K562 (cell line): ENCODE results near the gene OBSCN. TPM values are rescaled to one million over a fixed set of nuclear protein-coding genes. Genes with fewer than 3 reads are reported as not detected.

Source experiments
- BMI1 ChIP-seq: fragments of 150-350 bp; IDR thresholded peaks from 2 replicates; pipeline ENCODE4 v1.6.1; 2014; ENCODE audit warnings: low read length
- CXXC5 ChIP-seq: fragments of 250-450 bp; sonication (Bioruptor Pico); IDR thresholded peaks from 2 replicates; pipeline ENCODE4 v1.8.0; 2022; ENCODE audit warnings: inconsistent platforms, mild to moderate bottlenecking, moderate library complexity
- DPF2 ChIP-seq: fragments of 450-650 bp; IDR thresholded peaks from 2 replicates; pipeline ENCODE4 v1.6.1; 2016
- ESRRA ChIP-seq: fragments of 450-650 bp; IDR thresholded peaks from 2 replicates; pipeline ENCODE4 v1.6.1; 2014; ENCODE audit warnings: low read depth, mild to moderate bottlenecking, moderate library complexity, borderline replicate concordance
- ETS1 ChIP-seq: conservative IDR thresholded peaks from 2 replicates; pipeline ENCODE4 v1.6.1; 2011; ENCODE audit warnings: low read depth, mild to moderate bottlenecking, low read length; ENCODE audit not compliant: control insufficient read depth
- FOXJ3 ChIP-seq: sonication (generic); formaldehyde crosslinking; IDR thresholded peaks from 2 replicates; pipeline ENCODE4 v1.4.0; 2020; ENCODE audit warnings: mild to moderate bottlenecking, missing genetic modification reagents
- PATZ1 ChIP-seq: fragments of 250-450 bp; sonication (Bioruptor Pico); IDR thresholded peaks from 2 replicates; pipeline ENCODE4 v1.5.0; 2020; ENCODE audit warnings: mild to moderate bottlenecking, borderline replicate concordance
- POLR2A ChIP-seq: fragments of 450-650 bp; conservative IDR thresholded peaks from 2 replicates; pipeline ENCODE4 v1.6.1; 2016
- POLR2B ChIP-seq: fragments of 450-650 bp; IDR thresholded peaks from 2 replicates; pipeline ENCODE4 v1.6.1; 2018; ENCODE audit warnings: low read depth; ENCODE audit not compliant: partially characterized antibody
- POLR2G ChIP-seq: fragments of 200-400 bp; formaldehyde crosslinking; IDR thresholded peaks from 2 replicates; pipeline ENCODE4 v1.6.1; 2017; ENCODE audit warnings: low read depth, mild to moderate bottlenecking, antibody characterized with exemption, low read length, moderate library complexity
- RBBP5 ChIP-seq: fragments of 200-600 bp; sonication (generic); IDR thresholded peaks from 2 replicates; pipeline ENCODE4 v1.6.1; 2012; ENCODE audit warnings: borderline replicate concordance, mild to moderate bottlenecking, low read length, control low read depth, inconsistent platforms; ENCODE audit not compliant: insufficient read depth, poor library complexity, severe bottlenecking
- TFAP4 ChIP-seq: sonication (generic); formaldehyde crosslinking; IDR thresholded peaks from 2 replicates; pipeline ENCODE4 v1.8.0; 2022; ENCODE audit warnings: missing genetic modification reagents, mild to moderate bottlenecking, moderate library complexity, borderline replicate concordance
- ZNF518B ChIP-seq: fragments of 250-450 bp; sonication (Bioruptor Pico); IDR thresholded peaks from 2 replicates; pipeline ENCODE4 v1.5.0; 2021; ENCODE audit warnings: mild to moderate bottlenecking, moderate library complexity
- ZNF583 ChIP-seq: fragments of 250-450 bp; sonication (Bioruptor Pico); IDR thresholded peaks from 2 replicates; pipeline ENCODE4 v1.4.0; 2020
- polyA plus RNA-seq, 8 experiments: library from polyadenylated mRNA; depleted of rRNA in 4 of 8; stranded (reverse) in 5 of 8; unstranded in 3 of 8; fragments of >200 nt; fragmentation: Nextera tagmentation in 2 of 8; fragmentation: Illumina TruSeq in 1 of 8; extraction: Ambion mirVana in 2 of 8; extraction: Trizol in 1 of 8; gene quantifications; 2 replicates each; pipeline versions ENCODE4 v1.2.1 to v1.2.3, GENCODE V29; 2011 to 2014; ENCODE audit warnings: inconsistent platforms in 1 of 8, missing spikeins in 1 of 8
- total RNA-seq, 7 experiments: library from RNA; depleted of rRNA in 6 of 7; stranded (reverse); fragments of >200 nt in 6 of 7; fragmentation: Illumina TruSeq in 2 of 7; extraction: Trizol in 2 of 7; gene quantifications; 2 replicates each; pipeline versions ENCODE4 v1.2.1 to v1.2.3, GENCODE V29; 2011 to 2021; ENCODE audit warnings: low replicate concordance in 1 of 7

OBSCN gene
- total and polyA plus RNA-seq, 9 of the 15 experiments (the other 6 are each of a cell fraction or from before 2014, with no cell fraction given): 0.18 to 19.7 (median 3.6) TPM

GRCh38 chr1:228212966-228213844, 5.4 kb downstream of the OBSCN start (continued):
- TF ChIP-seq POLR2G (peak; percentile 72), ZNF583 (CRISPR knock-in tag) (no peak), TFAP4 (CRISPR knock-in tag) (peak; percentile 83), PATZ1 (CRISPR knock-in tag) (no peak), RBBP5 (peak; percentile 13), BMI1 (no peak), POLR2B (peak; percentile 50), POLR2A (peak; percentile 34; the same call in 1 of the 2 replicates), ZNF518B (CRISPR knock-in tag) (no peak), FOXJ3 (CRISPR knock-in tag) (no peak), ETS1 (peak; percentile 11; the same call in 1 of the 2 replicates), CXXC5 (CRISPR knock-in tag) (peak; percentile 84), DPF2 (peak; percentile 54; the same call in 1 of the 2 replicates), ESRRA (0 out of 2 replicates have a peak, but pooled peaks have one; percentile 37)
